Fibroblast of the aortic adventitia (primary cell): ENCODE data around the gene LRPAP1. TPM values are rescaled to one million over a fixed set of nuclear protein-coding genes. Genes with fewer than 3 reads are reported as not detected.
"Not testable (repeated sequence)": the region's sequence is repeated elsewhere in the genome, so short reads cannot be mapped to it uniquely, and the experiment has no call there.

Source experiments
- DNase-seq: peaks from one replicate; pipeline ENCODE4 v3.0.0-alpha.2; 2010; ENCODE audit warnings: low read depth
- H3K4me3 ChIP-seq: 2 replicates; pipeline ENCODE4 v1.5.1; 2011; ENCODE audit warnings: low read depth, mild to moderate bottlenecking, control low read depth, low read length, moderate library complexity
- CTCF ChIP-seq: IDR thresholded peaks from 2 replicates; pipeline ENCODE4 v1.5.1; 2011; ENCODE audit warnings: mild to moderate bottlenecking, low read length, control low read depth, inconsistent platforms; ENCODE audit not compliant: insufficient read depth
- total RNA-seq: library from RNA; depleted of rRNA; stranded (reverse); fragments of >200 nt; gene quantifications from 2 replicates; pipeline ENCODE4 v1.2.3, GENCODE V29; 2012; ENCODE audit warnings: low replicate concordance

Gene LRPAP1
- total RNA-seq, 1 donor = 61.0 TPM

GRCh38 chr4:3460926-3461325 is 71.3 kb downstream of the LRPAP1 start:
- no peak overlapping the region for H3K4me3 ChIP-seq
- DNase-seq = no peak
- TF ChIP-seq CTCF = no peak

GRCh38 chr4:3459156-3459555 is 73.1 kb downstream of the LRPAP1 start:
- H3K4me3 ChIP-seq, DNase-seq: not testable (repeated sequence)

GRCh38 chr4:3458371-3458770 is 73.9 kb downstream of the LRPAP1 start:
- H3K4me3 ChIP-seq = no peak overlapping the region
- no peak for TF ChIP-seq CTCF
- DNase-seq = no peak

GRCh38 chr4:3455596-3455995 is 76.6 kb downstream of the LRPAP1 start:
- not testable (repeated sequence) for H3K4me3 ChIP-seq

More at GRCh38 chr4:3455596-3455995, 76.6 kb downstream of the LRPAP1 start:
- DNase-seq = not testable (repeated sequence)

Other genes starting within 250 kb of the LRPAP1 start
- 15.1 and 36.7 TPM in 2 replicates for gene RGS12, start 239.4 kb downstream of the LRPAP1 start, total RNA-seq
- not detected in 2 replicates for gene HGFAC, start 90.5 kb downstream of the LRPAP1 start, total RNA-seq
- not detected in 2 replicates for gene DOK7, start 69.1 kb downstream of the LRPAP1 start, total RNA-seq
- 0.49 TPM in 1 of 2 replicates, not detected in the other for gene ADRA2C, start 234.0 kb upstream of the LRPAP1 start, total RNA-seq